K562 (cell line): Measurements from ENCODE around the gene RCOR3. TPM values are rescaled to one million over a fixed set of nuclear protein-coding genes. Genes with fewer than 3 reads are reported as not detected.

ENCODE experiments used
- ATAC-seq: fragments of 200-7000 bp; cut with Tn5 transposase; 3 replicates; pipeline ENCODE4 v1.9.1; 2020; ENCODE audit warnings: moderate library complexity
- BruUV-seq: library from RNA; stranded (reverse); fragments of 400-500 nt; replicated peaks from 2 replicates; lab custom pipeline; 2021; lab: Mats Ljungman, UMichigan
- CTCF ChIA-PET: fragments of 300-600 bp; formaldehyde crosslinking; extraction: SDS; loops from one replicate; lab custom pipeline; 2021; ENCODE audit warnings: low intra/inter-chr PET ratio; lab: Yijun Ruan, JAX
- POLR2A ChIA-PET: fragments of 300-600, 350-650 bp; sonication (Branson Sonifier 250); formaldehyde crosslinking; extraction: SDS; loops from one replicate; lab custom pipeline; 2021; ENCODE audit warnings: antibody characterized with exemption, inconsistent platforms; lab: Yijun Ruan, JAX
- DNase-seq, 4 experiments: peaks; one replicate each; pipeline versions ENCODE4 v3.0.0 to v3.0.0-alpha.2; 2011 to 2018; ENCODE audit warnings: low spot score in 3 of 4, mixed read lengths in 3 of 4; ENCODE audit errors: extremely low read depth in 1 of 4
- FAIRE-seq: peaks from 2 replicates; lab custom pipeline; 2011; peaks lifted over from hg19 to GRCh38; lab: Jason Lieb, UNC
- H2AFZ ChIP-seq: 2 replicates; pipeline ENCODE4 v1.6.0; 2011; ENCODE audit warnings: low read depth, low read length, control low read depth, inconsistent platforms
- H3K27ac ChIP-seq: fragments of 200-600 bp; 3 replicates; pipeline ENCODE4 v1.8.0; 2011; ENCODE audit warnings: low read depth, mild to moderate bottlenecking, control low read depth, inconsistent platforms, low read length, moderate library complexity, mixed read lengths; ENCODE audit errors: extremely low read depth
- H3K27me3 ChIP-seq, 2 experiments: fragments of 300-600 bp in 1 of 2; 2 replicates in 1 of 2; 3 replicates in 1 of 2; pipeline versions ENCODE4 v1.6.0 to v1.8.0; 2011; ENCODE audit warnings: inconsistent platforms in 2 of 2, low read length in 2 of 2, mild to moderate bottlenecking in 1 of 2, mixed read lengths in 1 of 2, moderate library complexity in 1 of 2; ENCODE audit not compliant: control insufficient read depth in 2 of 2, insufficient read depth in 2 of 2
- H3K36me3 ChIP-seq: fragments of 300-600 bp; 3 replicates; pipeline ENCODE4 v1.8.0; 2011; ENCODE audit warnings: mild to moderate bottlenecking, low read length, inconsistent platforms; ENCODE audit not compliant: control insufficient read depth, insufficient read depth
- H3K4me1 ChIP-seq, 2 experiments: fragments of 200-600 bp in 1 of 2; replicated peaks in 1 of 2; 2 replicates in 1 of 2; 3 replicates in 1 of 2; pipeline versions ENCODE4 v1.5.1 to v1.8.0; 2011; ENCODE audit warnings: inconsistent platforms in 2 of 2, low read length in 2 of 2, mild to moderate bottlenecking in 1 of 2, mixed read lengths in 1 of 2, moderate library complexity in 1 of 2; ENCODE audit not compliant: control insufficient read depth in 2 of 2, insufficient read depth in 2 of 2
- H3K4me2 ChIP-seq: 2 replicates; pipeline ENCODE4 v1.6.1; 2011; ENCODE audit warnings: low read length, control low read depth, inconsistent platforms, mixed read lengths; ENCODE audit not compliant: insufficient read depth
- H3K4me3 ChIP-seq: fragments of 200-600 bp; sonication (generic), shearing (Covaris generic); 2 replicates; pipeline ENCODE4 v1.5.1; 2016; ENCODE audit warnings: control low read depth, inconsistent platforms
- H3K79me2 ChIP-seq: fragments of 200-600 bp; 3 replicates; pipeline ENCODE4 v1.8.0; 2011; ENCODE audit warnings: low read length, inconsistent platforms; ENCODE audit not compliant: control insufficient read depth, insufficient read depth
- H3K9ac ChIP-seq, 2 experiments: 2 replicates each; pipeline versions ENCODE4 v1.6.0 to v1.6.1; 2011; ENCODE audit warnings: low read depth in 2 of 2, low read length in 2 of 2, control low read depth in 1 of 2, inconsistent platforms in 1 of 2, mild to moderate bottlenecking in 1 of 2, mixed read lengths in 1 of 2; ENCODE audit not compliant: insufficient read depth in 1 of 2
- H3K9me1 ChIP-seq: one replicate; pipeline ENCODE4 v1.6.0; 2011; ENCODE audit warnings: inconsistent platforms, mild to moderate bottlenecking, low read length, moderate library complexity; ENCODE audit not compliant: control insufficient read depth, insufficient read depth
- H3K9me3 ChIP-seq: replicated peaks from 2 replicates; pipeline ENCODE4 v1.5.1; 2011; ENCODE audit warnings: low read depth, low read length, inconsistent platforms; ENCODE audit not compliant: control insufficient read depth, insufficient read depth
- H4K20me1 ChIP-seq: replicated peaks from 2 replicates; pipeline ENCODE4 v1.6.1; 2011; ENCODE audit warnings: low read length, inconsistent platforms, mixed read lengths; ENCODE audit not compliant: control insufficient read depth, insufficient read depth
- C11orf30 ChIP-seq: fragments of 450-650 bp; IDR thresholded peaks from 2 replicates; pipeline ENCODE4 v1.6.1; 2016; ENCODE audit warnings: low read depth, mild to moderate bottlenecking
- DIDO1 ChIP-seq: fragments of 450-650 bp; IDR thresholded peaks from 2 replicates; pipeline ENCODE4 v1.6.1; 2016; ENCODE audit warnings: low read depth, missing biosample characterization, missing genetic modification characterization
- KLF6 ChIP-seq: fragments of 250-450 bp; sonication (Bioruptor Pico); IDR thresholded peaks from 2 replicates; pipeline ENCODE4 v1.4.0; 2020; ENCODE audit warnings: mild to moderate bottlenecking, moderate library complexity, borderline replicate concordance
- MAFF ChIP-seq: IDR thresholded peaks from 2 replicates; pipeline ENCODE4 v1.6.1; 2012; ENCODE audit warnings: low read length, improper control_type of control experiment
- MAFG ChIP-seq: fragments of 450-650 bp; conservative IDR thresholded peaks from 2 replicates; pipeline ENCODE4 v1.6.1; 2016; ENCODE audit warnings: missing genetic modification characterization, missing compliant biosample characterization
- MAFK ChIP-seq: IDR thresholded peaks from 2 replicates; pipeline ENCODE4 v1.6.1; 2011; ENCODE audit warnings: low read length, improper control_type of control experiment
- TFAP4 ChIP-seq: sonication (generic); formaldehyde crosslinking; IDR thresholded peaks from 2 replicates; pipeline ENCODE4 v1.8.0; 2022; ENCODE audit warnings: missing genetic modification reagents, mild to moderate bottlenecking, moderate library complexity, borderline replicate concordance
- ZNF316 ChIP-seq: fragments of 450-650 bp; IDR thresholded peaks from 2 replicates; pipeline ENCODE4 v1.6.1; 2016
- WGBS: fragments of 100-300 bp; shearing (Covaris generic); methylation state at CpG from one replicate; pipeline ENCODE4 v1.1.6; 2016; ENCODE audit warnings: low coverage, mixed read lengths; ENCODE audit not compliant: insufficient coverage; ENCODE audit errors: missing lambda C conversion rate; 5-methylcytosine and 5-hydroxymethylcytosine counted together
- in situ Hi-C: fragments of 300-500 bp; cut with MboI; formaldehyde crosslinking; loops from 4 replicates; pipeline ENCODE4 v1.15.0; 2018; ENCODE audit warnings: inconsistent platforms, mixed read lengths
- intact Hi-C: fragments of 100-400 bp; cut with micrococcal nuclease; formaldehyde crosslinking; loops from 2 replicates; pipeline ENCODE4 v1.14.2; 2022
- polyA plus RNA-seq, 8 experiments: library from polyadenylated mRNA; depleted of rRNA in 4 of 8; stranded (reverse) in 5 of 8; unstranded in 3 of 8; fragments of >200 nt; fragmentation: Nextera tagmentation in 2 of 8; fragmentation: Illumina TruSeq in 1 of 8; extraction: Ambion mirVana in 2 of 8; extraction: Trizol in 1 of 8; gene quantifications; 2 replicates each; pipeline versions ENCODE4 v1.2.1 to v1.2.3, GENCODE V29; 2011 to 2014; ENCODE audit warnings: inconsistent platforms in 1 of 8, missing spikeins in 1 of 8
- total RNA-seq, 7 experiments: library from RNA; depleted of rRNA in 6 of 7; stranded (reverse); fragments of >200 nt in 6 of 7; fragmentation: Illumina TruSeq in 2 of 7; extraction: Trizol in 2 of 7; gene quantifications; 2 replicates each; pipeline versions ENCODE4 v1.2.1 to v1.2.3, GENCODE V29; 2011 to 2021; ENCODE audit warnings: low replicate concordance in 1 of 7

Gene RCOR3
- total and polyA plus RNA-seq, 9 of the 15 experiments (the other 6 are each of a cell fraction or from before 2014, with no cell fraction given), result 9.7 to 42.7 (median 29.5) TPM

GRCh38 chr1:211287218-211287617, 28.1 kb downstream of the RCOR3 start:
- no peak for FAIRE-seq
- no peak overlapping the region for H2AFZ ChIP-seq
- H3K9ac ChIP-seq, result no peak overlapping the region
- no peak for ATAC-seq
- no peaks in the 10 kb centered on the region for H4K20me1 ChIP-seq
- peaks cover 2% of the 10 kb centered on the region for H3K9me1 ChIP-seq
- no peak overlapping the region for H3K27ac ChIP-seq
- no peaks in the 10 kb centered on the region for H3K9me3 ChIP-seq
- no peak for DNase-seq
- peaks cover 73% of the 10 kb centered on the region for H3K36me3 ChIP-seq
- ChIA-PET POLR2A (interaction anchor here (0.7 kb wide), 1 partner anchor 22 kb away, joined by 6 read pairs; no protein-coding TSS in a partner anchor), CTCF (no interaction called here)
- intact Hi-C loops (no loop called here), in situ Hi-C loops (no loop called here)
- peak; percentile 91 for TF ChIP-seq C11orf30
- no peak for TF ChIP-seq KLF6 (CRISPR knock-in tag)
- TF ChIP-seq DIDO1 (tag), result no peak
- TF ChIP-seq TFAP4, result no peak
- peak; percentile 90 for TF ChIP-seq MAFK
- peak; percentile 95 for TF ChIP-seq ZNF316
- TF ChIP-seq MAFF, result peak; percentile 94
- TF ChIP-seq MAFG (tag), result peak; percentile 88
- no TSS peak for BruUV-seq
- 92% methylated on average over 3 of the region's 3 CpGs for WGBS
- no peaks in the 10 kb centered on the region for H3K27me3 ChIP-seq
- H3K4me2 ChIP-seq, result no peak overlapping the region
- 0 out of 3 replicates have a peak, but pooled peaks cover 3% of the 10 kb centered on the region for H3K79me2 ChIP-seq
- no peaks in the 10 kb centered on the region for H3K4me1 ChIP-seq
- no peak overlapping the region for H3K4me3 ChIP-seq
